Urothelium cell line (cell line): ENCODE measurements around the gene UPK1A.

Source experiments
- DNase-seq: peaks from one replicate; pipeline ENCODE4 v3.0.0; 2011; ENCODE audit warnings: low spot score, mixed read lengths
- FAIRE-seq: peaks from 2 replicates; lab custom pipeline; 2011; peaks lifted over from hg19 to GRCh38; lab: Jason Lieb, UNC

The UPK1A gene

DNA sequence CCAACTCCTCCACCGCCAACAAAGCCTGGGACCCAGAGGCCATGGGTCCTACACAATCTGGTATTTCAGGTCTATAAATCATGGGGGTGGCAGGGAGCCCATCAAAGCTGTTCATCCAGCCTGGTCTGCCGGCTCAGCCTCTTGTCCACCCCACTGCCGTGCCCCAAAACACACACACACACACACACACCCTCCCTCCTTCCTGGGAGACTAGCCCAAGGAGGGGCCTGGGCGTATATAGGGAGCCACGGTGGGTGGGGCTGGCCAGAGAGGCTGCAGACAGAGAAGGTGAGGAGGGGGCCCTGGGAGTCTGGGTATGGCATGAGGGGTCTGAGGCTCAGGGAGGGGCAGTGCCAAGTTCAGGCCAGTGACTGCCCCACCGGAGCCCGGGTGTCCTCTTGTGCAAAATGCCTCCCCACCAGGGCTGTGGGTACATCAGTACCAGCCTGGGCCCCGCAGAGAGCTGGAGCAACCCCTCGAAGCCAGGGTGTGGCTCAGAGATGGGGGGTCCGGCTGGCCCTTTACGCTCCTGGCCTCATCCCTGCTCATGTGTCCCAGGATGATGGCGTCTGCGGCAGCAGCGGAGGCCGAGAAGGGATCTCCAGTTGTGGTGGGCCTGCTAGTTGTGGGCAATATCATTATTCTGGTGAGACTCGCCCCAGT is at the start of gene UPK1A:
TSS of gene UPK1A (plus strand) at position 267 of the 663 bp plus-strand sequence. CDS start at position 563, 296 bp downstream.
- DNase-seq (no peak), FAIRE-seq (no peak)

DNA sequence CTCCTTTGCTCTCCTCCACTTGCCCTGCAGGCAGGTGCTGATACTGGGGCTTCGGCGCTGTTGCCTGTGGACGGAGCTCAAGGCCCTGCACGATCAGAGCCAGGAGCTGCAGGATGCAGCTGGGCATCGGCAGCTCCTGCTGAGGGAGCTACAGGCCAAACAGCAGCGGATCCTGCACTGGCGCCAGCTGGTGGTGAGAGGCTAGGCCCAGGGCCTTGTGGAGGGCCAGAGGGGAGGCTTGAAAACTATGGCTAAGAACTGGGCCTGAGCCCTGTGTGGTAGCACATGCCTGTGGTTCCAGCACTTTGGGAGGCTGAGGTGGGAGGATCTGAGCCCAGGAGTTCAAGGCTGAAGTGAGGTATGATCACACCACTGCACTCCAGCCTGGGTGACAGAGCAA is 47.5 kb upstream of the UPK1A start:
- DNase-seq (no peak), FAIRE-seq (no peak)

DNA sequence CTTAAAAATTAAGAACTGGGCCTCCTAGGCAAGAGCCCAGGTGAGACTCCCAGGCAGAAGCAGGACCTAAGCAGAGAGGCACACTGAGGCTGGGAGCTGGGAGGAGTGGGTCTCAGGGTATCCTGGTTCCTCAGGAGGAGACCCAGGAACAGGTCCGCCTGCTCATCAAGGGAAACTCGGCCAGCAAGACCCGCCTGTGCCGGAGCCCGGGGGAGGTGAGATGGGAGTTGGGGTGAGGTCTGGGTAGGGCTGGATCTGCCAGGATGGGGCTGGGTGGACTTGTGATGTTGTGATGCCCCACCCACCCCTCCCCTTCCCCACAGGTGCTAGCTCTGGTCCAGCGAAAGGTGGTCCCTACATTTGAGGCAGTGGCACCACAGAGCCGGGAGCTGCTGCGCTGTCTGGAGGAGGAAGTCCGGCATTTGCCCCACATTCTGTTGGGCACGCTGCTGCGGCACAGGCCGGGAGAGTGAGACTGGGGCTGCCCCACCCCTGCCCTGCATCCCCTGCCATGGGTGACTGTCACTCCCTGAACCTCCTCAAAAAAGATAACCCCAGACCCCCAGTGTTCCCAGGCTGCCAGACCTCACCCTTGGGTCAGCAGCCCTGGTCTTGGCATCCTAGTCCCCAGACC is 46.9 kb upstream of the UPK1A start:
- no peak for DNase-seq

DNA sequence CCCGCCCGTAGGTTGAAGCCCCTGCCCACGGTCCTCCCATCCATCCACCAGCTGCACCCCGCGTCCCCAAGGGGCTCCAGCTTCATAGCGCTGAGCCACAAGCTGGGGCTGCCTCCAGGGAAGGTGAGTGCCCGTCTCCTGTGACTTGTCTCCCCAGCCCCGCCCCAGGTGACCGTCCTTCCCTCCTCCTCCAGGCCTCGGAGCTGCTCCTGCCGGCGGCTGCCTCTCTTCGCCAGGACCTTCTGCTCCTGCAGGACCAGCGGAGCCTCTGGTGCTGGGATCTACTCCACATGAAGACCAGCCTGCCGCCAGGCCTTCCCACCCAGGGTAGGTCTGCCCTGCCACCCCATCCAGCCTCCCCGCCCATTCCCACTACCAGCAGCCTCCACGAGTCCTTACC is 46.3 kb upstream of the UPK1A start:
- DNase-seq, result no peak
- no peak for FAIRE-seq

More for the DNA sequence above, 46.9 kb upstream of the UPK1A start:
- FAIRE-seq, result no peak

DNA sequence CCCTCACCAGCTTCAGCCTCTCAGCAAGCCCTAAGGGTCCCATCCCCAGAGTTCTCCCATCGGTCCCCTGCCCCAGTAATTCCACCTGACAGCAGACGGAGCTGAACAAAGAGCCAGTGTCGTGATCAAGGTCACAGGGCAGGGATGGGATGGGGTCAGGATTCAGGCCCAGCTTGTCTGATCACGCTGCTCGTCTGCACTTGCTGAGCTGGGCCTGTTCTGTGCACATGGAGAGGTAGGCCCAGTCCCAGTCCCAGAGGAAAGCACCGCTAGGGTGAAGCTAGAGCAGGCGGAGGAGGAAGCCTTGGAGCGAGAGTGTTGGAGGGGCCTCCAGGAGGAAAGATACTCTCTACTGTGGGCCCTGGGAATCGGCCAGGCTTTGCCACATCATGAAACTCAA is 44.6 kb upstream of the UPK1A start:
- no peak for FAIRE-seq

DNA sequence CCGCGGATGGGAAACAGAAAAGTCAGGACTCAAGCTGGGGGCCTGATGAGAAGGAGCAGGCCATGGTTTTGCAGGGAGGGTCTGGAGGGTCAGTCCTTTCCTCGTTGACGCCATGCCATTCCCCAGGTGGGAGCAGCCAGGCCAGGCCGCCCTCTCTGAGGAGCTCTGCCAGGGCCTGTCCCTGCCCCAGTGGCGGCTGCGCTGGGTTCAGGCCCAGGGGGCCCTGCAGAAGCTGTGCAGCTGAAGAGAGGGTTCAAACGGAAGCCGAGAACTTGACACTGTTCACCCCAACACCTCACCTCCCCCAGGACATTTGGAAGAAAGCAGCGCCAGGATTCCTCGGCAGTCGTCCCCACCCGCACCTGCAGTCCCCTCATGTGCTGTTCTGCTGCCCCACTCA is 43.6 kb upstream of the UPK1A start:
- no peak for FAIRE-seq
- no peak for DNase-seq

More for the DNA sequence above, 44.6 kb upstream of the UPK1A start:
- DNase-seq, result no peak

DNA sequence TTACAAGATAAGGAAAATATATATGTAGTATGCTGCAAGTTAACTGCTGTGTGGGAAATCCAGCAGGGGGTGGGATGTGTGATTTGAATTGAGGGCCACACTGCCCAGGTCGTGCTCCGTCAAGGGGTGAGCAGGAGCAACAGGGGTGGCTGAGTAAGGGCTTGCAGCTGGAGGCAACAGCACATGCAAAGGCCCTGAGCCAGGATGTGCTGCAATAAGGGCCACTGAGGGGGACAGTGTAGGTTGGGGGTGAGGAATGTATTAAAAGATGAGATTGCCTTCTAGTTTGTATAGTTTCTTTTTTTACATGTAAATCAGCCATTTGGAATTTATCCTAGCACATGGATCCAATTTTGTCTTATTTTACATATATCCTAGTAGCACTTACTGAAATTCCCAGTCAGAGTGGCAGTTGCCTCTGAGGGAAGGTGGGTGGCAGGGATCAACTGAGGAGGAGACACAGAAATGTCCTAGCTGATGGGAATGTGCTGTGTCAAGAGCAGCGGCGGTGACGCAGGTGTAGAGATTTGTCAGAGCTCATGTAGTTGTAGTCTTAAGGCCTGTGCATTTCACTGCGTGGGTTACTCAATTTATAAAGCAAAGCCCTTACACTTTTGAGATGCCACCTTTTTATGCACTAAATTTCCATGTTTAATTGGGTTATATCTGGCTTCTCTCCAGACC is 42.8 kb upstream of the UPK1A start:
- FAIRE-seq, result no peak

DNA sequence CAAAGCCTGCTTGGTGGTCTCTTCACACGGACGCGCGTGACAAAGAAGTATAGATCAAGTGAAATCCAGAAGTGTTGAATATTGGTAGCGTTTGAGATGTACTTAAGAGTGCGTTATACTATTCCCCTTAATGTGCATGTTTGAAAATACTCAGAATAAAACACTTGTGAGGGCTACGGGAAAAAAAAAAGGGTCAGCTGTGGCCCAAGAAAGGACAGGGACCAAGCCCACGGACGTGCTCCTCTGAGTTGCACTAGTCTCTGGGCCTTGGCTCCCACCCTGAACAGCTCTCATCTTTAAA is 38.1 kb upstream of the UPK1A start:
- no peak for DNase-seq
- no peak for FAIRE-seq

More for the DNA sequence above, 42.8 kb upstream of the UPK1A start:
- no peak for DNase-seq

DNA sequence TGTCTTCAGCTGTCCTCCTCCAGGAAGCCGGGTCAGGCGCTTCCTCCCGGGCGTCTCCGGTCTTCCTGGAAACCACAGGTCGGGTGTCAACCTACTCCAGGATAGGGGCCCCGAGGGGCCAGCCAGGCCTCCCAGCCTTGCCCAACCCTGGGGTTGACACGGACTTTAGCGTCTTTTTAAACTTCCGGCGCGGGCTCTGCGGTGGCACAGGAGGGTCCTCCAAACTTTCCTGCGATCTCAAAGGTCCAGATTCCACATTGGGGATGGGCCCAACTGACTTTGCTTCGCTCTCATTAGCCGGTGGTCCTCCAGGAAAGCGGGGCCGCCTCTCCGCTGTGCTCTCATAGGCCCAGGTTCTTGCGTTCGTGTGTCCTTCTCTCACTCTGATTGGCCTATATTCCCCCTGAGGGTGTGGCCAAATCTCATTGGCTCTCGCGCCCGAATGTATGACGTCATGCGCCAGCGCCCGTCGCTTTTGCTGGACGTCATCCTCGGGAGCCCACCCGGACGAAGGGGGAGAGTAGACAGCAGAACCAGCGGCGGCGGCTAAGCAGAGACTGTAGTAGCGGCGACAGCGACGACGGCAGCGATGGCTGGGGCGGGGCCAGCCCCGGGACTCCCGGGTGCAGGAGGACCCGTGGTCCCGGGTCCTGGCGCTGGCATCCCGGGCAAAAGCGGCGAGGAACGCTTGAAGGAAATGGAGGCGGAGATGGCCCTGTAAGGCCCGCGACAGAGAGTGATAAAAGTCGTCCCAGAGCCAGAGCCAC is 37.6 kb upstream of the UPK1A start, which contains the start of gene RBM42:
TSS of gene RBM42 (plus strand) at position 472 of the 767 bp plus-strand sequence. CDS start at position 590, 118 bp downstream.
- FAIRE-seq (peak; percentile 96), DNase-seq (peak; percentile 99)

DNA sequence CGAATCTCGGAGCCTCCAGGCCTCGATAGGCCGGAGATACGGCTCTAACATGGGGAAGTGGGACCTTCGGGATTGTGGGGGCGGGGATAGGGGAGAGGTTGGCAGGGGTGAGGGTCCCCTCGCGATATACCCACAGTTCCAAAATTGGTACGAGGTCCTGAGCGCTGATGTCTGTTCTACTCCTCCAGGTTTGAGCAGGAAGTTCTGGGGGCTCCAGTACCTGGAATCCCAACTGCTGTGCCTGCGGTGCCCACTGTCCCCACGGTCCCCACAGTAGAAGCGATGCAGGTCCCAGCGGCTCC is 37.0 kb upstream of the UPK1A start:
- DNase-seq (no peak), FAIRE-seq (no peak)

DNA sequence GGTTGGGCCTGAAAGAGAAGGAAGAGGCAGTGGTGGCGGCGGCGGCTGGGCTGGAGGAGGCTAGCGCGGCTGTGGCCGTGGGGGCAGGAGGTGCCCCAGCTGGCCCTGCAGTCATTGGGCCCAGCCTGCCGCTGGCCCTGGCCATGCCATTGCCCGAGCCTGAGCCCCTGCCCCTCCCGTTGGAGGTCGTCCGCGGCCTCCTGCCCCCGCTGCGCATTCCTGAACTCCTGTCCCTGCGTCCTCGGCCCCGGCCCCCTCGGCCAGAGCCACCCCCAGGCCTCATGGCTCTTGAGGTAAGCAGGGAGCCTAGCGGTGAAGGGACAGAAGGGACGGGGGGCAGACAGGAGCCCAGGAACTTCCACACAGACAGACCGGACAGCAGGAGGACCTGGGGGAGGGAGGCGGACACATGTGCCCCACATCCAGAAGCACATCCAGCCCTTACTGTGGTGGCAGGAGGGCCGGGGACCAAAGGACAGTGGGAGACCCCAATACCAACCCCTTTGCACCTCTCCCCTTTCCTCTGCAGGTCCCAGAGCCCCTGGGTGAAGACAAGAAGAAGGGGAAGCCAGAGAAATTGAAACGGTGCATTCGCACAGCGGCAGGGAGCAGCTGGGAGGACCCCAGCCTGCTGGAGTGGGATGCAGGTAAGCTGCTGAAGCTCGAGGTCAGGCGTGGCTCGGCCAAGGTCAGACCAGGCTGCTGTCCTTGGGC is 32.4 kb upstream of the UPK1A start:
- DNase-seq (no peak), FAIRE-seq (no peak)

DNA sequence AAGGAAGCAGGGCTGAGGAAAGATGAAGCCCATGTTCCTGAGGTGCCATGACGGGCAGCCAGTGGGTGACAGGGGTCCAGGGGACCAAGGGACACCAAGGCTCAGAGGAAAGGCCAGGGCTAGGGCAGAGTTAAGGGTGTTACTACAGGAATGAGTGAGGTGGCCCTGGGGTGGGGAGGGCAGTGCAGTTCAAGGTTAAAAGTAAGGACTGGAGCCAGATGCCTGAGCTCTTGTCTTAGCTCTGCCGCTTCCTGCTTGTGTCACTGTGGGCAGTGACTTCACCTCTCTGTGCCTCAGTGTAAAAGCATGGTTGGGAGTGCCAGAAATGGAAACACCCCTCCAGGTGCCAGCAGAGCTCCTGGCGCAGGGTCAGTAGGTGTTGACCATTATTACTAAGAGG is 29.7 kb upstream of the UPK1A start:
- DNase-seq (no peak), FAIRE-seq (no peak)

DNA sequence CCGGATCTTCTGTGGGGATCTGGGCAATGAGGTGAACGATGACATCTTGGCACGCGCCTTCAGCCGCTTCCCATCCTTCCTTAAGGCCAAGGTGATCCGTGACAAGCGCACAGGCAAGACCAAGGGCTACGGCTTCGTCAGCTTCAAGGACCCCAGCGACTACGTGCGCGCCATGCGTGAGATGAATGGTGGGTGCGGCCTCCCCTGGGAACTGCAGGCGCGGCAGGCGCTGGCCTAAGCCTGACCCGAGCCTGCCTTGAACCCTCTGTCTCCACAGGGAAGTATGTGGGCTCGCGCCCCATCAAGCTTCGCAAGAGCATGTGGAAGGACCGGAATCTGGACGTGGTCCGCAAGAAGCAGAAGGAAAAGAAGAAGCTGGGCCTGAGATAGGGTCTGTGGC is 29.2 kb upstream of the UPK1A start:
- DNase-seq (no peak), FAIRE-seq (no peak)

DNA sequence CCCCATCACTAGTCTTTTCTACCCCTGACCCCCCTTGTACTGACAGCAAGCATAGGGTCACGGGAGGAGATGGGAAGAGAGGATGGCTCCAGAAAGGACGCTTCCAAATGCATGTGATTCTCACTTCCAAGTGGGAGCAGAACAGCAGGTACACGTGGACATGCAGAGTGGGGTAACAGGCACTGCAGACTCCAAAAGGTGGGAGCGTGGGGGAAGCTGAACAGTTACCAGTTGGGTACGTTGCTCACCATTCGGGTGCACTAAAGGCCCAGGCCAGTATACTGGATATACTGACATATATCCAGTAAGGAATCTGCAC is 27.0 kb upstream of the UPK1A start:
- FAIRE-seq (no peak), DNase-seq (no peak)

DNA sequence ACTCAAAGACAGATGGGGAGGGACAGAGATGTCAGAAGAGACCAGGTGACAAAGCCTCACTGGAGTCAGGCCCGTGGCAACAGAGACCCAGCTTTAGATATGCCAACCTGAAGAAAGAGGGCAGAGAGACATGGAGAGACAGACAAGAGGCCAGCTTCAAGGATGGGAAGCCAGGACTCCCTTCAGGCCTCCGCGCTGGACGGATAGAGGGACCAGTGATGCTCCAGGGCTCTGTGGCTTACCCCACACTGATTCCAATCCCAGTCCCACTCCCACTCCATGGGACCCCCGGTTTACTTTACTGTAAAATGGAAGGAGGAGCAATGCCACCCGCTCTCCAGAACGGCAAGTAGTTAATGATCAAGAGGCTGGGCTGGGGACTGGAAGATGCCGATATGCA is 26.5 kb upstream of the UPK1A start:
- FAIRE-seq (no peak), DNase-seq (no peak)

DNA sequence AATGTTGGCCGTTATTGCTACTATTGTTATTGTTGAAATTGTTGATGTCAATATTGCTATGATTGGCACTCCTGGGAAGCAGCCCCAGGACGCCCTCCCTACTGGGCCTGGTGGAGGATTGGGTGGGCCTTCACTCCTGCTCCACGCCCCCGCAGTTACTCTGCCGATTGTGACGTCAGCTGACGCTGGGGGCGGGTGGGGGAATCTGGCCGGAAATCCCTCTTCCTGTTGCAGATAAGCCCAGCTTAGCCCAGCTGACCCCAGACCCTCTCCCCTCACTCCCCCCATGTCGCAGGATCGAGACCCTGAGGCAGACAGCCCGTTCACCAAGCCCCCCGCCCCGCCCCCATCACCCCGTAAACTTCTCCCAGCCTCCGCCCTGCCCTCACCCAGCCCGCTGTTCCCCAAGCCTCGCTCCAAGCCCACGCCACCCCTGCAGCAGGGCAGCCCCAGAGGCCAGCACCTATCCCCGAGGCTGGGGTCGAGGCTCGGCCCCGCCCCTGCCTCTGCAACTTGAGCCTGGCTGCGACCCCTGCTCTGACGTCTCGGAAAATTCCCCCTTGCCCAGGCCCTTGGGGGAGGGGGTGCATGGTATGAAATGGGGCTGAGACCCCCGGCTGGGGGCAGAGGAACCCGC is 24.7 kb upstream of the UPK1A start, which contains the start of gene ETV2:
TSS of gene ETV2 (plus strand) at position 231 of the 637 bp plus-strand sequence. CDS start 716 bp downstream, outside the sequence.
- DNase-seq, result no peak
- no peak for FAIRE-seq

DNA sequence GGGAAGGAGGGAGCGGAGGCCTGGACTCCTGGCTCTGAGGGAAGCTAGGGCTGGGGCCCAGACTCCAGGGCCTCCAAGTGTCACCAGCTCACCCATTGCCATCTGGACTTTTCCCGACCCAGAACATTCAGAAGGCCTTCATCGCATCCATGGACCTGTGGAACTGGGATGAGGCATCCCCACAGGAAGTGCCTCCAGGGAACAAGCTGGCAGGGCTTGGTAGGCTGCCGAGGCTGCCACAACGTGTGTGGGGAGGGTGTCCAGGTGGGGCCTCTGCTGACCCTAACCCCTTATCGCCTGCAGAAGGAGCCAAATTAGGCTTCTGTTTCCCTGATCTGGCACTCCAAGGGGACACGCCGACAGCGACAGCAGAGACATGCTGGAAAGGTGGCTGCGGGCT is 24.0 kb upstream of the UPK1A start:
- FAIRE-seq (no peak), DNase-seq (no peak)

DNA sequence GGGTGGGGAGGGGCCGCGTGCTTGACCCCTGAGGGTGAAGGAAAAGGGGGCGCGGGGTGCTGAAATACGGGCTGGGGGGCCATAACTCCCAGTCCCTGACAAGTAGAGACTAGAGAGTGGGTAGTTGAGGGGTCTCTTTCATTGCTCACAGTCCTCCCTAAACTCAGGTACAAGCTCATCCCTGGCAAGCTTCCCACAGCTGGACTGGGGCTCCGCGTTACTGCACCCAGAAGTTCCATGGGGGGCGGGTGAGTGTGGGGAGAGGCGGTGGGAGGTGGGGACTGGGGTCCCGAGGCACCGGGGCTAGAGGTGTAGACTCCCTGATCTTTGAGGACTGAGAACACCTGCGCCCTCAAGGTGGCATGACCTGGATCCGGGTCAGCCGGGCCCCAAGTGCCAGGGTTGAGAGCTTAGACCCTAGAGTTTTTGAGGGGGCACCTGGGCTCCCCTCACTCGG is 23.5 kb upstream of the UPK1A start:
- no peak for FAIRE-seq
- DNase-seq, result no peak

DNA sequence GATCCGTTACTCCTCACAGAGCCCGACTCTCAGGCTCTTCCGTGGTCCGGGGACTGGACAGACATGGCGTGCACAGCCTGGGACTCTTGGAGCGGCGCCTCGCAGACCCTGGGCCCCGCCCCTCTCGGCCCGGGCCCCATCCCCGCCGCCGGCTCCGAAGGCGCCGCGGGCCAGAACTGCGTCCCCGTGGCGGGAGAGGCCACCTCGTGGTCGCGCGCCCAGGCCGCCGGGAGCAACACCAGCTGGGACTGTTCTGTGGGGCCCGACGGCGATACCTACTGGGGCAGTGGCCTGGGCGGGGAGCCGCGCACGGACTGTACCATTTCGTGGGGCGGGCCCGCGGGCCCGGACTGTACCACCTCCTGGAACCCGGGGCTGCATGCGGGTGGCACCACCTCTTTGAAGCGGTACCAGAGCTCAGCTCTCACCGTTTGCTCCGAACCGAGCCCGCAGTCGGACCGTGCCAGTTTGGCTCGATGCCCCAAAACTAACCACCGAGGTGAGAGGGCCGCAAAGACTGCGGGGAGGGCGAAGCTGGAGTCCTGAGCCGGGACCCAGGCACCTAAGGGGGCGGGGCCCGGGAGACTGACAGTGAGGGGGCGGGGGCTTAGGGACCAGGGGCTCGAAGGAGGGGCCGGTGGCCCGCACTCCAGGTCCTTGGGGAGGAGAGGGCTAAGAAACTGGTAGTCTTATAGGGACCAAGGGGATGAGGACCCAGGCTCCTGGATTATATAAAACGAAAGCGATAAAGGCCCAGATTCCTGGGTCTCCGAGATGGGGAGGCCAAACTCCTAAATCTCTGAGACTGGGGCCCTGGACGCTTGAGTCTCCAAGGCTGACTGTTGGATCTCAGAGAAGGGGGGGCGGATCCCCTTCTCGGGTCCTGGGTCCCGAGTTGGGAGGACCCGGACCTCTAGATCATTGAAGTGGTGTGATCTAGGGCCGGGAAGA is 22.8 kb upstream of the UPK1A start:
- DNase-seq (peak; percentile 92), FAIRE-seq (peak; percentile 69)
